Germinal center (tissue), 1 donor: ENCODE measurements around the gene EIF4H.
"Not testable (repeated sequence)": the region's sequence is repeated elsewhere in the genome, so short reads cannot be mapped to it uniquely, and the experiment has no call there.

ENCODE experiments used
- DNase-seq: peaks from one replicate; pipeline ENCODE4 v3.0.0; 2012; ENCODE audit warnings: mixed read lengths, low spot score

EIF4H gene

GRCh38 chr7:74224907-74225306 is 50.8 kb downstream of the EIF4H start:
- not testable (repeated sequence) for DNase-seq

- DNase-seq = no peak
Observed at GRCh38 chr7:74225400-74225799, 51.2 kb downstream of the EIF4H start.

GRCh38 chr7:74226633-74227032 is 52.5 kb downstream of the EIF4H start:
- peak; percentile 1 for DNase-seq

- peak; percentile 15 for DNase-seq
Observed at GRCh38 chr7:74228951-74229900, 55.1 kb downstream of the EIF4H start.

GRCh38 chr7:74230446-74231231 is 56.5 kb downstream of the EIF4H start:
- DNase-seq = peak; percentile 62

GRCh38 chr7:74231232-74231590 is 57.1 kb downstream of the EIF4H start:
- DNase-seq = peak; percentile 73

GRCh38 chr7:74233655-74234285 is 59.6 kb downstream of the EIF4H start:
- DNase-seq = no peak

GRCh38 chr7:74235518-74236268 is 61.5 kb downstream of the EIF4H start:
- DNase-seq = peak; percentile 1

GRCh38 chr7:74236284-74236683 is 62.1 kb downstream of the EIF4H start:
- DNase-seq = no peak

GRCh38 chr7:74240482-74240881 is 66.3 kb downstream of the EIF4H start:
- peak; percentile 1 for DNase-seq

- DNase-seq = no peak
Observed at GRCh38 chr7:74242122-74242443, 67.9 kb downstream of the EIF4H start.

- no peak for DNase-seq
Observed at GRCh38 chr7:74246497-74246896, 72.3 kb downstream of the EIF4H start.
